HEK293 (cell line): Measurements from ENCODE around the gene PDIA5.

Source experiments
- FEZF1 ChIP-seq: fragments of 450-650 bp; formaldehyde crosslinking; IDR thresholded peaks from 2 replicates; pipeline ENCODE4 v1.5.1; 2016; ENCODE audit warnings: missing biosample characterization, missing genetic modification characterization
- IKZF3 ChIP-seq: fragments of 450-650 bp; IDR thresholded peaks from 2 replicates; pipeline ENCODE4 v1.5.0; 2018; ENCODE audit warnings: missing biosample characterization, mild to moderate bottlenecking, missing genetic modification characterization, moderate library complexity
- INSM2 ChIP-seq: fragments of 450-650 bp; formaldehyde crosslinking; IDR thresholded peaks from 2 replicates; pipeline ENCODE4 v1.5.1; 2016; ENCODE audit warnings: missing biosample characterization, missing genetic modification characterization
- KLF7 ChIP-seq: fragments of 450-650 bp; formaldehyde crosslinking; IDR thresholded peaks from 2 replicates; pipeline ENCODE4 v1.5.1; 2016; ENCODE audit warnings: missing biosample characterization, missing genetic modification characterization, borderline replicate concordance
- PBX3 ChIP-seq: sonication (generic); formaldehyde crosslinking; IDR thresholded peaks from 2 replicates; pipeline ENCODE4 v1.8.1; 2022; ENCODE audit warnings: mild to moderate bottlenecking, moderate library complexity, missing genetic modification reagents
- SALL2 ChIP-seq: fragments of 450-650 bp; formaldehyde crosslinking; IDR thresholded peaks from 2 replicates; pipeline ENCODE4 v1.5.0; 2017; ENCODE audit warnings: missing biosample characterization, mild to moderate bottlenecking, missing genetic modification characterization, borderline replicate concordance
- SP3 ChIP-seq: fragments of 450-650 bp; formaldehyde crosslinking; IDR thresholded peaks from 2 replicates; pipeline ENCODE4 v1.5.1; 2016; ENCODE audit warnings: missing biosample characterization, missing genetic modification characterization
- YY2 ChIP-seq: fragments of 450-650 bp; formaldehyde crosslinking; IDR thresholded peaks from 2 replicates; pipeline ENCODE4 v1.5.1; 2016; ENCODE audit warnings: missing biosample characterization, missing genetic modification characterization
- ZBTB1 ChIP-seq: fragments of 450-650 bp; formaldehyde crosslinking; IDR thresholded peaks from 2 replicates; pipeline ENCODE4 v1.5.1; 2016; ENCODE audit warnings: missing biosample characterization, missing genetic modification characterization
- ZBTB20 ChIP-seq: fragments of 450-650 bp; formaldehyde crosslinking; IDR thresholded peaks from 2 replicates; pipeline ENCODE4 v1.5.1; 2016; ENCODE audit warnings: missing biosample characterization, missing genetic modification characterization
- ZBTB6 ChIP-seq: fragments of 450-650 bp; formaldehyde crosslinking; IDR thresholded peaks from 2 replicates; pipeline ENCODE4 v1.5.1; 2017; ENCODE audit warnings: missing biosample characterization, missing genetic modification characterization
- ZBTB8A ChIP-seq: fragments of 450-650 bp; formaldehyde crosslinking; IDR thresholded peaks from 2 replicates; pipeline ENCODE4 v1.5.1; 2016; ENCODE audit warnings: missing biosample characterization, missing genetic modification characterization
- ZFHX2 ChIP-seq: fragments of 450-650 bp; formaldehyde crosslinking; conservative IDR thresholded peaks from 2 replicates; pipeline ENCODE4 v1.5.1; 2016; ENCODE audit warnings: missing biosample characterization, missing genetic modification characterization
- ZNF169 ChIP-seq: fragments of 450-650 bp; formaldehyde crosslinking; IDR thresholded peaks from 2 replicates; pipeline ENCODE4 v1.5.1; 2016; ENCODE audit warnings: missing biosample characterization, missing genetic modification characterization
- ZNF221 ChIP-seq: fragments of 450-650 bp; formaldehyde crosslinking; IDR thresholded peaks from 2 replicates; pipeline ENCODE4 v1.5.1; 2017; ENCODE audit warnings: missing biosample characterization, missing genetic modification characterization, borderline replicate concordance
- ZNF223 ChIP-seq: fragments of 450-650 bp; formaldehyde crosslinking; IDR thresholded peaks from 2 replicates; pipeline ENCODE4 v1.5.1; 2016; ENCODE audit warnings: missing biosample characterization, missing genetic modification characterization
- ZNF280C ChIP-seq: fragments of 450-650 bp; formaldehyde crosslinking; IDR thresholded peaks from 2 replicates; pipeline ENCODE4 v1.5.1; 2016; ENCODE audit warnings: missing biosample characterization, missing genetic modification characterization
- ZNF624 ChIP-seq: fragments of 450-650 bp; formaldehyde crosslinking; IDR thresholded peaks from 2 replicates; pipeline ENCODE4 v1.5.1; 2017; ENCODE audit warnings: missing biosample characterization, missing genetic modification characterization
- ZNF639 ChIP-seq: fragments of 450-650 bp; formaldehyde crosslinking; IDR thresholded peaks from 2 replicates; pipeline ENCODE4 v1.5.1; 2016; ENCODE audit warnings: missing biosample characterization, missing genetic modification characterization
- ZNF654 ChIP-seq: fragments of 450-650 bp; formaldehyde crosslinking; IDR thresholded peaks from 2 replicates; pipeline ENCODE4 v1.5.1; 2016; ENCODE audit warnings: low read depth, missing biosample characterization, missing genetic modification characterization
- ZNF677 ChIP-seq: fragments of 450-650 bp; IDR thresholded peaks from 2 replicates; pipeline ENCODE4 v1.5.0; 2018; ENCODE audit warnings: missing biosample characterization, mild to moderate bottlenecking, missing genetic modification characterization, moderate library complexity
- ZNF692 ChIP-seq: fragments of 450-650 bp; formaldehyde crosslinking; IDR thresholded peaks from 2 replicates; pipeline ENCODE4 v1.5.1; 2016; ENCODE audit warnings: missing biosample characterization, missing genetic modification characterization
- ZNF768 ChIP-seq: fragments of 450-650 bp; formaldehyde crosslinking; IDR thresholded peaks from 2 replicates; pipeline ENCODE4 v1.5.1; 2018; ENCODE audit warnings: missing biosample characterization, mild to moderate bottlenecking, missing genetic modification characterization
- ZNF776 ChIP-seq: fragments of 450-650 bp; formaldehyde crosslinking; IDR thresholded peaks from 2 replicates; pipeline ENCODE4 v1.5.0; 2017; ENCODE audit warnings: missing biosample characterization, missing genetic modification characterization, borderline replicate concordance
- ZNF792 ChIP-seq: fragments of 450-650 bp; formaldehyde crosslinking; IDR thresholded peaks from 2 replicates; pipeline ENCODE4 v1.5.1; 2016; ENCODE audit warnings: missing biosample characterization, missing genetic modification characterization
- ZNF837 ChIP-seq: fragments of 450-650 bp; formaldehyde crosslinking; IDR thresholded peaks from 2 replicates; pipeline ENCODE4 v1.5.1; 2016; ENCODE audit warnings: missing biosample characterization, missing genetic modification characterization
- ZNF843 ChIP-seq: fragments of 450-650 bp; formaldehyde crosslinking; IDR thresholded peaks from 2 replicates; pipeline ENCODE4 v1.5.1; 2016; ENCODE audit warnings: missing biosample characterization, missing genetic modification characterization
- ZSCAN23 ChIP-seq: fragments of 450-650 bp; formaldehyde crosslinking; IDR thresholded peaks from 2 replicates; pipeline ENCODE4 v1.5.1; 2016; ENCODE audit warnings: missing biosample characterization, missing genetic modification characterization
- ZSCAN5A ChIP-seq: fragments of 450-650 bp; formaldehyde crosslinking; IDR thresholded peaks from 2 replicates; pipeline ENCODE4 v1.5.1; 2016; ENCODE audit warnings: missing biosample characterization, missing genetic modification characterization

The PDIA5 gene

GRCh38 chr3:123076496-123077418 is 9.9 kb downstream of the PDIA5 start (continued):
- TF ChIP-seq ZNF677 (tag by site-specific recombination), result no peak
- no peak for TF ChIP-seq ZSCAN5A (tag by site-specific recombination)
- 0 out of 2 replicates have a peak, but pooled peaks have one; percentile 12 for TF ChIP-seq ZNF768 (tag by site-specific recombination)
- no peak for TF ChIP-seq ZFHX2 (tag by site-specific recombination)
- no peak for TF ChIP-seq ZBTB1 (tag by site-specific recombination)
- no peak for TF ChIP-seq ZNF223 (tag by site-specific recombination)
- no peak for TF ChIP-seq ZNF654 (tag by site-specific recombination)
- no peak for TF ChIP-seq ZNF692 (tag by site-specific recombination)
- no peak for TF ChIP-seq SALL2 (tag by site-specific recombination)
- no peak for TF ChIP-seq ZBTB8A (tag by site-specific recombination)
- no peak for TF ChIP-seq IKZF3
- no peak for TF ChIP-seq ZNF280C (tag by site-specific recombination)
- TF ChIP-seq KLF7, result no peak
- no peak for TF ChIP-seq PBX3
- TF ChIP-seq ZNF837, result no peak
- no peak for TF ChIP-seq INSM2 (tag by site-specific recombination)
- TF ChIP-seq ZNF639 (tag by site-specific recombination), result no peak
- TF ChIP-seq ZNF624, result no peak
- no peak for TF ChIP-seq SP3 (tag by site-specific recombination)
- no peak for TF ChIP-seq ZNF221
- 0 out of 2 replicates have a peak, but pooled peaks have one; percentile 13 for TF ChIP-seq FEZF1 (tag by site-specific recombination)
- no peak for TF ChIP-seq ZNF792 (tag by site-specific recombination)
- TF ChIP-seq ZNF843 (tag by site-specific recombination), result 0 out of 2 replicates have a peak, but pooled peaks have one; percentile 36
- no peak for TF ChIP-seq ZNF776
- no peak for TF ChIP-seq YY2
- no peak for TF ChIP-seq ZNF169
- TF ChIP-seq ZBTB20 (tag by site-specific recombination), result peak; percentile 45; the same call in 1 of the 2 replicates
- no peak for TF ChIP-seq ZSCAN23 (tag by site-specific recombination)
- no peak for TF ChIP-seq ZBTB6 (tag by site-specific recombination)
